AML-193 (cell line): ENCODE measurements around the gene TELO2.

ENCODE experiments used
- DNase-seq, 2 experiments: peaks; one replicate each; lab custom pipeline; 2025; lab: John Stamatoyannopoulos, UW

Gene TELO2

DNA sequence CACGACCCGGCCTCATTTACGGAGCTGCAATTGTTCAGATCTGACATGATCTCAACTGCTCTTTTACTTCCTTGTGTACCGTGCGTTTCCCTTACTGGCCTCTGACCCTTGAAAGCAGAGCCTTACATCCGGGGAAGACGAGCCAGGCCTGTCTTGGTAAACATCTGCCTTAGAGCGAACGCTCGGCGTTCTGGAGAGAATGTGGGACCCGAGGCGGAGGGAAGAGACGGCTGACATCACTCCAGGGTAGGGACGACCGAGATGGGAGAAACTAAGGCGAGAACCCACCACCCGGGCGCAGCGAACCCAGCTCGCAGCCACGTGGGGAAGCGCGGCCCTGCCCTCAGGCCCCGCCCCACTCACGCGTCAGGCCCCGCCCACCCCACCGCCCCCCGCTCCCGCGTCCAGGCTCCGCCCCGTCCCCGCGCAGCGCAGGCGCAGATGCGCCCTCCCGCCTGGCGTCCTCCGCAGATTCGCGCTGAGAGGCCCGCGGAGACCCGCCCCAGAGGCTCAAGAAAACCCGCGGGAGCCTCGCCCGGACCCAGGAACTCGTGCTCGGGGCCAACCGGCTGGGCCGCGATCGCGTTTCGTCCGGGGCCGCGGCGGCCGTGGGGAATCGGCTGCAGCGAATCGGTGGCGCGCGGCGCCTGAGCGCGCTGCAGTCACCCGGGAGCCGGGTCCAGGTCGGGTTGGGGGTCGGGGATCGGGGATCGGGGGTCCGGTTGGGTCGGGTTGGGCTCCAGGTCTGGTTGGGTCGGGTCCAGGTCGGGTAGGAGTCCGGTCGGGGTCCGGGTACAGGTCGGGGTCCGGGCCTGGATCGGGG is at the start of gene TELO2:
TELO2 (plus strand) TSS at position 438 of the 823 bp plus-strand sequence. CDS start 922 bp downstream, outside the sequence.
- DNase-seq = peak; percentile 68

- no peak for DNase-seq
Observed at GRCh38 chr16:1443403-1443973, 49.7 kb upstream of the TELO2 start.

- no peak for DNase-seq
Observed at GRCh38 chr16:1443980-1444729, 49.0 kb upstream of the TELO2 start, which contains the start of gene CCDC154. CCDC154 (minus strand) TSS chr16:1444556; CDS start chr16:1444322, 234 bp downstream.

DNA sequence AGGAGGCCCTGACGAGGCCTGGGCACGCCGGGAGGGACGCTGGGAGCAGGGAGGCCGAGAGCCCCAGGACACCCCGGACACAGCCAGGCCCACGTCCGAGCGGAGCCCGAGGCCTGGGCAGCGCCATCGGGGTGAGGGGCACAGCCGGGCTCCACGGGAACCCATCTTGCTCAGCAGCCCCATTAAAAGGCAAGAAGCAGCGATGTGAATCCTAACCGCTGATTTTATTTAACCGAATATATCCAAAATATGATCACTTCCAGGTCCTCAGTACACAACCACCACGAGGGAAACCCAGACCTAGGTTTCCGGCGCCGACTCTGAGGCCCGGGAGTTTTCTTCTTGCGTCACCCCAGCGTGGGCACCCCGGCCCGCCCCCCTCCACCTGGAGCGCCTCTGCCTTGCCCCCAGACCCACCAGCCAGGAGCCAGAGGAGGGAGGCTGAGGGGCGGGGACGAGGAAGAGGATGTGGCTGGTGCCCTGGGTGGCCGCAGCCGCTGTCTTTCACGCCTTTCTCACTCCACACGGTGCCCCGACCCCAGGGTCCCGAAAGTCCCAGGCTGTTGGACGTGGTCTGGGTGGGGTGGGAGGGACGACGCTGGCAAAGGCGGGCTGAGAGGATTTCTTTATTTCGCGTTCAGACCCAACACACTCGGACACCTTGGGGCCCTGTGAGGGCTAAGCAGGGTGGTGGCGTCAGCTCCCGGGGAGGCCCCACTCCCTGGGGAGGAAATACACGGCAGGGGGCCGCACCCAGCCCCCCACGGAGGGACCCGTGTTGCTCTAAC is 48.2 kb upstream of the TELO2 start:
- DNase-seq = no peak

DNA sequence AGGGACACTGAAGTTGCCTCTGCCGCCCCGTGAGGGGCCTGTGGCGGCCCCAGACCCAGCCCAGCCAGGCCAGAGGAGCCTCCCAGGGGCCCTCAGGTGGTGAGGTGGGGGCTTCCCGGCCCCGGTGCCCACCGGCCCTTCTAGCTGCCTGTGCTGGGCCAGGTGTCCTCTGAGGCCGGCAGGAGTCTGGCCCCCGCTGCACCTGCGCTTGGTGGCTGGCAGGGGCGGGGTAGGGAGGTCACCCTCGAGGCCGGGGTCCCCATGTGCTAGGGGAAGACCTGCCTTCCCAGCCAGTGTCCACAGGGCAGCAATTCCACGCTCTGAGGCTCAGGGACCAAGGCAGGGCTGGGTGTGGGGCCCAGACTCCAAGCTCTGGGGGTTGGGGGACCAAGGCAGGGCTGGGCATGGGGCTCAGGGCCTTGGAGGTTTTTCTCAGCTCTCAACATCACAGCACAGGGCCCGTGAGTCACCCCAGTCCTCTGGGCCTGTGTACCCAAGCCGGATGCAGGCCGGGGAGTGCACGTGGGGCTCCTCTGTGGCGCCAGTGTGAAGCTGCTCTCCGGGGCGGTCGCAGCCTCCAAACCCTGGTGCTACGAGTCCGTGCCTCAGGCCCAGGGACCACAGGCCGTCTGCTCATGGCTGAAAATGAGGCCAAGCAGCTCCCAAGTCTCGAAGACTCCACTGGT is 47.5 kb upstream of the TELO2 start:
- DNase-seq = no peak

- no peak for DNase-seq
Observed at GRCh38 chr16:1446296-1447080, 46.7 kb upstream of the TELO2 start.

DNA sequence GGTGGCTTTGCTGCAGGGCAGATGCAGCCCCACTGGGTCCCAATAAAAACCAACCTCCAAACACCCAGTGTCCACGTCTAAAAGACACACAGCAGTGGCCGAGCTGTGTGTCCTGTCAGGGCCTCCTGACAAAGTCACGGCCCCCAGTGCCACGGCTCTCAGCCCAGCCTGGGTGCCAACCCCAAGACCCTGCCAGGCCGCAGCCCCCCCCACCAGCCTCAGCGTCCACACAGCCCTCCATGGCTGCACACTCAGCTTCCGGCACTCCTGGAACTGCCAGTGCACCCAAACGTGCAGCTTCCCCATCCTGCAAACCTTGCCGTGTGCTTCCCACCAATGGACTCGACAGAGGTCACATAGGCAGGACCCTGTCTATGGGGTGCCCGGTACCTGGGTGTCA is 45.2 kb upstream of the TELO2 start:
- DNase-seq = no peak

DNA sequence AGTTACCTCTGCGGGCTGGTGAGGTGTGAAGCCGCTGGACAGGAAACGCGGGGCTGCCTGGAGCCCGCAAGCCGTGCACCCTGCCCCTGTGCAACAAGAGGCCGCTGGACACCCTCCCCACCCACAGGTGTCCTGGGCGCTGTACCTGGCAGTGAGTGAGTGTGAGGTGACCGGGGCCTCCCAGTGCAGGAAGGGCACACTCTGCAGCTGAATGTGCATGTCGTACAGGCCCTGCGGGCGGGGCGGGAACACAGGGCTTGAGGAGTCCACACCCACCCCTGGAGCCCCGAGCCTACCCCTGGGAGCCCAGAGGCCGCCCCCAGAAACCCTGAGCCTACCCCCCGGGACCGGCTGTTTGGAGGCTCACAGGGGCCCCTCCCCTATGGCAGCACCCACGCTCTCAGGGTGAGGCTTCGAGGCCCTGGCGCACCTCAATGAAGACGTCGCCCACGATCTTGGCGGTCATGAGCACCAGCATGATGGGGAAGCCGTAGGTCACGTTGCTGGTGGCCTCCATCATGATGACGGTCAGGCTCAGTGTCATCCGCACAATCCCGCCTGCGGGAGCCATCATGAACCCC is 44.5 kb upstream of the TELO2 start:
- DNase-seq = no peak

DNA sequence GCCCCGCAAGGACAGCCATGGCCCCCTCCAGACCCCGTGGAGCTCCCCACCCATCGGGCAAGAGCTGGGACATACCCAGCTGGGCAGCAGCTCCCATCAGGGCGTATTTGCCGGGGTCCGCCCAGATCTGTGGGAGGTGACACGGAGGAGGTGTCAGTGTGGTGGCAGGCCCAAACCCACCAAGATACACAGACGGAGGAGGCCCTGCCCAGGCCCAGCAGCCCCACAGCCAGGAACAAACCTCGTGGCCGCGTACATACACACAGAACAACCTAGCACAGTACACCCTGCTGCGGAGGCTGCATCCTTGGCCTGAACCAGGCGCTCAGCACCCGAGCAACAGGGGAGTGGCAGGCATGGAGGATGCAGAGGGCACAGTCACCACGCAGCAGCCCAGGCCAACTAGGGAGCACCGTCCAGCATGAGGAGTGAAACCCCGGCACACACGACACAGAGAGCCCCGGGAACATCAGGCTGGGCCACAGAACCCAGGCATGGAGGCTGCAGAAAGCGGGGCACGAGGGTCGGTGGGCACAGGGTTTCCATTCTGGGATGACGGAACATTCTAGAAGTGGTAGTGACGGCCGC is 43.9 kb upstream of the TELO2 start:
- DNase-seq = no peak

- DNase-seq = no peak
Observed at GRCh38 chr16:1450218-1450617, 42.9 kb upstream of the TELO2 start.

DNA sequence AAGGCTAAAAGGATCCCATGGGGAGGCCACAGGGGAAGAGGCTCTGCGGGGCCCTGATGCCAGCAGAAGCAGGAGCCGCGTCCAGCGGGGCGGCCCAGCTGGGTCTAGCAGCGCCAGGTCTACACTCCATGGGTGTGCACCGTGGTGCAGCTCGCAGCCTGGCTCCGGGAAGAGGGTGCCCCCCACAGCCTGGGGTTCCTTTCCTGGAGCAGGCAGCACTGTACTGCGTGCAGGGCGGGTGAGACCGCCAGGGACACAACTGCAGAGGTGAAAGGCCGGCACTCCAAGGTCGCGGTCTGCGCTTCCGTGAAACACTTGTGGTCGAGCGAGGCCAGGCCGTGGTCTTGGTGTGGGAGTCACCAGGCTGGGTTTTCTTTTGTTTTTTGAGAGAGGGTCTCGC is 42.3 kb upstream of the TELO2 start:
- no peak for DNase-seq

DNA sequence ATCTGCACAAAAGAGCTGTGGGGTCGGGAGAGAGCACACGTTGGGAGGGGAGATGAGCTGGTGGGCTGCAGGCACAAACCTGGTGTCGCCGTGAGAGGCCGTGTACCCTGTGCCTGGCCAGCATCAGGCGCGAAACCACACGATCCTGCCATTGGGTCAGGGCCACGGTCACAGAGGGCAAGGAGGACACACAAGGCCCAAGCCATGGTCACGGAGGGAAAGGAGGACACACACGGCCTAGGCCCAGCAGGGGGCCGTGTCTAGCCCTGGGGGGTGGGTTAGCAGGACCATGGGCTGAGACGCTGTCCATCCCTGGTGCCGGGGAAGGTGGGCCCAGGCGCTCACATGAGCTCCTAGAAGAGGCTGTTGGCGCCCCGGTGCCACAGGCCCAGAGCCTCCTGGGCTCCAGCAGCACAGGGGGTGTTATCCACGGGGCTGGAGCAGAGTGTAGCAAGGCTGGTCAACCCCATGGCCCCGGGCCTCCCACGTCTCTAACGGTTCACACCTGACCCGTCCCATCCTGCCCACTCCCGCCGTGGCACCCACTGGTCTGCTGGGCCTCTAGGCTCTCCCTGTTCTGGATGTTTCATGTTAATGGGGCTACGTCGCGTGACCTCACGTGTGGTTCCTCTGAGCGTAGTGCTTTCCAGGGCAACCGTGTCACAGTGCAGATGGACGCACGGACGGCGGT is 41.3 kb upstream of the TELO2 start:
- DNase-seq = no peak

DNA sequence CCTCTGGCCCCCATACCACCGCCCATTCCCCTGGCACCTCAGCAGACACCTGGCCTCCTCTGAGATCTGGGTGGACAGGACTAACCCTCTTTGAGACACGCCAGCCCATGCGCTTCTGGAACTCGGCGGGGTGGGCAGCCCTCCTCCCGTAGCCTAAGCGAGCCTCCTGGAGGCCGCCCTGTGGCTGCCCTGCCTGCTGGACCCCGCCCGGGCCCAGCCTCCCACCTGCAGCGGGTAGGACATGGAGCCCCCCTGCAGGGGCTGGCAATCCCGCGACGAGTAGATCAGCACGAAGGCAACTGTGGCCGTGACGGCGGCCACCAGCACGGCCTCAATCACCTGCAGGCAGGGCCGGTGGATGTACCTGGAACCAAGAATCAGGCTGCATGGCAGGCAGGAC is 40.6 kb upstream of the TELO2 start:
- DNase-seq = no peak

- no peak for DNase-seq
Observed at GRCh38 chr16:1453316-1453715, 39.8 kb upstream of the TELO2 start.

- no peak for DNase-seq
Observed at GRCh38 chr16:1454561-1454960, 38.6 kb upstream of the TELO2 start.

- DNase-seq = no peak
Observed at GRCh38 chr16:1455190-1456171, 37.7 kb upstream of the TELO2 start.

DNA sequence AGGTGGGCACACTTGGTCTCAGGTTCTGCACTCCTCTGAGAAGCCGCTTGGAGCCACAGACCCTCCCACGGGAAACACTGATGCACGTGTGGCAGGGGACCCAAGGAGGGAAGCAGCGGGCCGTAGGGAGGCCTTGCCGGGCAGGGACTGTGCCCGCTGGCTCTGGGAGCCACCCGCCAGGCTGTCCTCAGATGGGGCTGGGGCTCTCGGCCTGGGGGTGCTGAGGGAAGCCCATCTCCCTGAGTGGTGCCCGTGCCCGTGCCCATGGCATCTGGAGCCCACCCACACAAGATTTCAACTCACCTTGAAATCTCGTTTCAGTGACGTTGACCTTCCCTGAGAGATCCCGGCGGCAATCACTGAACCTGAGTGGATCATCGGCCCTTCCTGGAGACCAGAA is 36.2 kb upstream of the TELO2 start:
- DNase-seq = no peak
